K562 (cell line): Measurements from ENCODE around the gene STX19. TPM values are rescaled to one million over a fixed set of nuclear protein-coding genes. Genes with fewer than 3 reads are reported as not detected.

ENCODE experiments used
- ATAC-seq: fragments of 200-7000 bp; cut with Tn5 transposase; 3 replicates; pipeline ENCODE4 v1.9.1; 2020; ENCODE audit warnings: moderate library complexity
- BruUV-seq: library from RNA; stranded (reverse); fragments of 400-500 nt; replicated peaks from 2 replicates; lab custom pipeline; 2021; lab: Mats Ljungman, UMichigan
- CTCF ChIA-PET: fragments of 300-600 bp; formaldehyde crosslinking; extraction: SDS; loops from one replicate; lab custom pipeline; 2021; ENCODE audit warnings: low intra/inter-chr PET ratio; lab: Yijun Ruan, JAX
- POLR2A ChIA-PET: fragments of 300-600, 350-650 bp; sonication (Branson Sonifier 250); formaldehyde crosslinking; extraction: SDS; loops from one replicate; lab custom pipeline; 2021; ENCODE audit warnings: antibody characterized with exemption, inconsistent platforms; lab: Yijun Ruan, JAX
- DNase-seq, 4 experiments: peaks; one replicate each; pipeline versions ENCODE4 v3.0.0 to v3.0.0-alpha.2; 2011 to 2018; ENCODE audit warnings: low spot score in 3 of 4, mixed read lengths in 3 of 4; ENCODE audit errors: extremely low read depth in 1 of 4
- FAIRE-seq: peaks from 2 replicates; lab custom pipeline; 2011; peaks lifted over from hg19 to GRCh38; lab: Jason Lieb, UNC
- H2AFZ ChIP-seq: 2 replicates; pipeline ENCODE4 v1.6.0; 2011; ENCODE audit warnings: low read depth, low read length, control low read depth, inconsistent platforms
- H3K27ac ChIP-seq: fragments of 200-600 bp; 3 replicates; pipeline ENCODE4 v1.8.0; 2011; ENCODE audit warnings: low read depth, mild to moderate bottlenecking, control low read depth, inconsistent platforms, low read length, moderate library complexity, mixed read lengths; ENCODE audit errors: extremely low read depth
- H3K27me3 ChIP-seq, 2 experiments: fragments of 300-600 bp in 1 of 2; 2 replicates in 1 of 2; 3 replicates in 1 of 2; pipeline versions ENCODE4 v1.6.0 to v1.8.0; 2011; ENCODE audit warnings: inconsistent platforms in 2 of 2, low read length in 2 of 2, mild to moderate bottlenecking in 1 of 2, mixed read lengths in 1 of 2, moderate library complexity in 1 of 2; ENCODE audit not compliant: control insufficient read depth in 2 of 2, insufficient read depth in 2 of 2
- H3K36me3 ChIP-seq: fragments of 300-600 bp; 3 replicates; pipeline ENCODE4 v1.8.0; 2011; ENCODE audit warnings: mild to moderate bottlenecking, low read length, inconsistent platforms; ENCODE audit not compliant: control insufficient read depth, insufficient read depth
- H3K4me1 ChIP-seq, 2 experiments: fragments of 200-600 bp in 1 of 2; replicated peaks in 1 of 2; 2 replicates in 1 of 2; 3 replicates in 1 of 2; pipeline versions ENCODE4 v1.5.1 to v1.8.0; 2011; ENCODE audit warnings: inconsistent platforms in 2 of 2, low read length in 2 of 2, mild to moderate bottlenecking in 1 of 2, mixed read lengths in 1 of 2, moderate library complexity in 1 of 2; ENCODE audit not compliant: control insufficient read depth in 2 of 2, insufficient read depth in 2 of 2
- H3K4me2 ChIP-seq: 2 replicates; pipeline ENCODE4 v1.6.1; 2011; ENCODE audit warnings: low read length, control low read depth, inconsistent platforms, mixed read lengths; ENCODE audit not compliant: insufficient read depth
- H3K4me3 ChIP-seq: fragments of 200-600 bp; sonication (generic), shearing (Covaris generic); 2 replicates; pipeline ENCODE4 v1.5.1; 2016; ENCODE audit warnings: control low read depth, inconsistent platforms
- H3K79me2 ChIP-seq: fragments of 200-600 bp; 3 replicates; pipeline ENCODE4 v1.8.0; 2011; ENCODE audit warnings: low read length, inconsistent platforms; ENCODE audit not compliant: control insufficient read depth, insufficient read depth
- H3K9ac ChIP-seq, 2 experiments: 2 replicates each; pipeline versions ENCODE4 v1.6.0 to v1.6.1; 2011; ENCODE audit warnings: low read depth in 2 of 2, low read length in 2 of 2, control low read depth in 1 of 2, inconsistent platforms in 1 of 2, mild to moderate bottlenecking in 1 of 2, mixed read lengths in 1 of 2; ENCODE audit not compliant: insufficient read depth in 1 of 2
- H3K9me1 ChIP-seq: one replicate; pipeline ENCODE4 v1.6.0; 2011; ENCODE audit warnings: inconsistent platforms, mild to moderate bottlenecking, low read length, moderate library complexity; ENCODE audit not compliant: control insufficient read depth, insufficient read depth
- H3K9me3 ChIP-seq: replicated peaks from 2 replicates; pipeline ENCODE4 v1.5.1; 2011; ENCODE audit warnings: low read depth, low read length, inconsistent platforms; ENCODE audit not compliant: control insufficient read depth, insufficient read depth
- H4K20me1 ChIP-seq: replicated peaks from 2 replicates; pipeline ENCODE4 v1.6.1; 2011; ENCODE audit warnings: low read length, inconsistent platforms, mixed read lengths; ENCODE audit not compliant: control insufficient read depth, insufficient read depth
- GTF2B ChIP-seq: IDR thresholded peaks from 2 replicates; pipeline ENCODE4 v1.6.1; 2011; ENCODE audit not compliant: insufficient read length; ENCODE audit errors: extremely low read depth
- HDGF ChIP-seq: fragments of 450-650 bp; IDR thresholded peaks from 2 replicates; pipeline ENCODE4 v1.6.1; 2016
- JUN ChIP-seq, 2 experiments: sonication (generic) in 1 of 2; formaldehyde crosslinking in 1 of 2; IDR thresholded peaks; 2 replicates each; pipeline versions ENCODE4 v1.6.1 to v1.8.0; 2012 to 2022; ENCODE audit warnings: borderline replicate concordance in 2 of 2, mild to moderate bottlenecking in 2 of 2, improper control_type of control experiment in 1 of 2, low read depth in 1 of 2, low read length in 1 of 2, missing genetic modification reagents in 1 of 2
- RHOXF2B ChIP-seq: fragments of 250-450 bp; sonication (Bioruptor Pico); conservative IDR thresholded peaks from 2 replicates; pipeline ENCODE4 v1.5.1; 2021
- THRB ChIP-seq: fragments of 450-650 bp; formaldehyde crosslinking; conservative IDR thresholded peaks from 2 replicates; pipeline ENCODE4 v1.4.0; 2022; ENCODE audit warnings: mild to moderate bottlenecking, missing genetic modification characterization
- WHSC1 ChIP-seq: IDR thresholded peaks from one replicate; pipeline ENCODE4 v1.6.1; 2012; ENCODE audit warnings: low read length, control low read depth, inconsistent platforms
- ZC3H8 ChIP-seq: fragments of 450-650 bp; IDR thresholded peaks from 2 replicates; pipeline ENCODE4 v1.6.1; 2017
- ZNF274 ChIP-seq: IDR thresholded peaks from 2 replicates; pipeline ENCODE4 v1.6.1; 2011; ENCODE audit warnings: low read depth, mild to moderate bottlenecking, low read length, moderate library complexity, borderline replicate concordance
- ZNF586 ChIP-seq: fragments of 450-650 bp; formaldehyde crosslinking; conservative IDR thresholded peaks from 2 replicates; pipeline ENCODE4 v1.4.0; 2020; ENCODE audit warnings: mild to moderate bottlenecking, moderate library complexity
- ZNF655 ChIP-seq: fragments of 250-450 bp; sonication (Bioruptor Pico); IDR thresholded peaks from 2 replicates; pipeline ENCODE4 v1.5.0; 2021
- WGBS: fragments of 100-300 bp; shearing (Covaris generic); methylation state at CpG from one replicate; pipeline ENCODE4 v1.1.6; 2016; ENCODE audit warnings: low coverage, mixed read lengths; ENCODE audit not compliant: insufficient coverage; ENCODE audit errors: missing lambda C conversion rate; 5-methylcytosine and 5-hydroxymethylcytosine counted together
- in situ Hi-C: fragments of 300-500 bp; cut with MboI; formaldehyde crosslinking; loops from 4 replicates; pipeline ENCODE4 v1.15.0; 2018; ENCODE audit warnings: inconsistent platforms, mixed read lengths
- intact Hi-C: fragments of 100-400 bp; cut with micrococcal nuclease; formaldehyde crosslinking; loops from 2 replicates; pipeline ENCODE4 v1.14.2; 2022
- polyA plus RNA-seq, 8 experiments: library from polyadenylated mRNA; depleted of rRNA in 4 of 8; stranded (reverse) in 5 of 8; unstranded in 3 of 8; fragments of >200 nt; fragmentation: Nextera tagmentation in 2 of 8; fragmentation: Illumina TruSeq in 1 of 8; extraction: Ambion mirVana in 2 of 8; extraction: Trizol in 1 of 8; gene quantifications; 2 replicates each; pipeline versions ENCODE4 v1.2.1 to v1.2.3, GENCODE V29; 2011 to 2014; ENCODE audit warnings: inconsistent platforms in 1 of 8, missing spikeins in 1 of 8
- total RNA-seq, 7 experiments: library from RNA; depleted of rRNA in 6 of 7; stranded (reverse); fragments of >200 nt in 6 of 7; fragmentation: Illumina TruSeq in 2 of 7; extraction: Trizol in 2 of 7; gene quantifications; 2 replicates each; pipeline versions ENCODE4 v1.2.1 to v1.2.3, GENCODE V29; 2011 to 2021; ENCODE audit warnings: low replicate concordance in 1 of 7
- TF ChIP-seq, protein P1 (sequence below): fragments of 250-450 bp; sonication (Bioruptor Pico); IDR thresholded peaks from 2 replicates; pipeline ENCODE4 v1.4.0; 2020

The STX19 gene
- total and polyA plus RNA-seq, 9 of the 15 experiments (the other 6 are each of a cell fraction or from before 2014, with no cell fraction given) = 0.04 TPM; not detected in 8

DNA sequence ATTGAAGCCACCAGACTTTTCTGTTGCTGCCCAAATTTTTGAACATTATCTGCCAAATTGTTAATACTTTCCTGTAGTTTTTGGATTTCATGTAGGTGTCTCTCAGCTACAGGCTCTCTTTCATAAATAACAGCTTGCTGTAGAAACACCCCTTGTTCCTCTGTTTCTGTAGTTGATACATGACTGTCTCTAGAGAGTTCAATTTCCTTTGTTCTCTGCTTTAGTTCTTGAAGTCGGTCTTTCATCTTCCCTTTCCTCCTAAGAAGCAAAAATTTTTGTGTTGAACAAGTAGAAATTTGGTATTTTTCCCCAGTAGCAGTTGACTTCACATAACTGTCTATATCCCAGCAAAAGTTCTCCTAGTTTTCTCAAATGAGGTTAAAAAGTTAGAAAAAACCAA, 13.4 kb downstream of the STX19 start:
- no peaks in the 10 kb centered on the region for H3K4me1 ChIP-seq
- FAIRE-seq = no peak
- ATAC-seq = no peak
- ChIA-PET POLR2A (no interaction called here), CTCF (no interaction called here)
- no peaks in the 10 kb centered on the region for H3K79me2 ChIP-seq
- BruUV-seq = no TSS peak
- H2AFZ ChIP-seq = no peak overlapping the region
- DNase-seq = no peak
- no peak overlapping the region for H3K4me3 ChIP-seq
- 0 out of 3 replicates have a peak, but pooled peaks cover 4% of the 10 kb centered on the region for H3K36me3 ChIP-seq
- H3K4me2 ChIP-seq = no peak overlapping the region
- no peak overlapping the region for H3K27ac ChIP-seq
- no peaks in the 10 kb centered on the region for H3K27me3 ChIP-seq
- H3K9ac ChIP-seq = no peak overlapping the region
- in situ Hi-C loops = no loop called here
- H4K20me1 ChIP-seq = no peaks in the 10 kb centered on the region
- H3K9me3 ChIP-seq = no peaks in the 10 kb centered on the region
- WGBS = 100% methylated on average over 1 of the region's 1 CpG
- H3K9me1 ChIP-seq = no peaks in the 10 kb centered on the region
- intact Hi-C loops = no loop called here
- TF ChIP-seq JUN (IDR thresholded peaks at IDR 0.05; ENCODE audit: borderline replicate concordance, low read depth, low read length) = no peak
- TF ChIP-seq JUN (CRISPR knock-in tag; IDR thresholded peaks at IDR 0.05; ENCODE audit: borderline replicate concordance) = no peak
- TF ChIP-seq ZNF655 = no peak
- no peak for TF ChIP-seq WHSC1
- no peak for TF ChIP-seq HDGF
- TF ChIP-seq THRB = no peak
- no peak for TF ChIP-seq RHOXF2B (CRISPR knock-in tag)
- no peak for TF ChIP-seq ZNF274
- TF ChIP-seq, protein P1, sequence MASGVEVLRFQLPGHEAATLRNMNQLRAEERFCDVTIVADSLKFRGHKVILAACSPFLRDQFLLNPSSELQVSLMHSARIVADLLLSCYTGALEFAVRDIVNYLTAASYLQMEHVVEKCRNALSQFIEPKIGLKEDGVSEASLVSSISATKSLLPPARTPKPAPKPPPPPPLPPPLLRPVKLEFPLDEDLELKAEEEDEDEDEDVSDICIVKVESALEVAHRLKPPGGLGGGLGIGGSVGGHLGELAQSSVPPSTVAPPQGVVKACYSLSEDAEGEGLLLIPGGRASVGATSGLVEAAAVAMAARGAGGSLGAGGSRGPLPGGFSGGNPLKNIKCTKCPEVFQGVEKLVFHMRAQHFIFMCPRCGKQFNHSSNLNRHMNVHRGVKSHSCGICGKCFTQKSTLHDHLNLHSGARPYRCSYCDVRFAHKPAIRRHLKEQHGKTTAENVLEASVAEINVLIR (CRISPR knock-in tag) = no peak
- no peak for TF ChIP-seq GTF2B
- no peak for TF ChIP-seq ZC3H8
- TF ChIP-seq ZNF586 = no peak
